ENCODE results near the gene HMHB1.
"Not testable (repeated sequence)": the region's sequence is repeated elsewhere in the genome, so short reads cannot be mapped to it uniquely, and the experiment has no call there.

The HMHB1 gene

GRCh38 chr5:143805861-143806260, 6.1 kb upstream of the HMHB1 start:
- no peak for DNase-seq

- no peak for DNase-seq
Measured at GRCh38 chr5:143806579-143806978, 5.4 kb upstream of the HMHB1 start.

GRCh38 chr5:143807401-143807800, 4.6 kb upstream of the HMHB1 start:
- no peak for DNase-seq

- not testable (repeated sequence) for DNase-seq
Measured at GRCh38 chr5:143816370-143816769, 4.4 kb downstream of the HMHB1 start.

- no peak for DNase-seq
Measured at GRCh38 chr5:143819716-143820115, 7.8 kb downstream of the HMHB1 start.

GRCh38 chr5:143820451-143820850, 8.5 kb downstream of the HMHB1 start:
- no peak for DNase-seq

GRCh38 chr5:143824851-143825720, 13.1 kb downstream of the HMHB1 start:
- peak; percentile 70 for DNase-seq

- no peak for DNase-seq
Measured at GRCh38 chr5:143826951-143827444, 15.0 kb downstream of the HMHB1 start.

- no peak for DNase-seq
Measured at GRCh38 chr5:143828710-143829109, 16.7 kb downstream of the HMHB1 start.

- DNase-seq, result no peak
Measured at GRCh38 chr5:143833177-143833576, 21.2 kb downstream of the HMHB1 start.

GRCh38 chr5:143835251-143835650, 23.3 kb downstream of the HMHB1 start:
- no peak for DNase-seq

GRCh38 chr5:143836161-143836725, 24.3 kb downstream of the HMHB1 start:
- DNase-seq, result peak; percentile 61

- DNase-seq, result peak; percentile 89
Measured at GRCh38 chr5:143837306-143837848, 25.4 kb downstream of the HMHB1 start.

- no peak for DNase-seq
Measured at GRCh38 chr5:143841446-143841845, 29.5 kb downstream of the HMHB1 start.

- no peak for DNase-seq
Measured at GRCh38 chr5:143842920-143843319, 31.0 kb downstream of the HMHB1 start.

GRCh38 chr5:143843461-143843860, 31.5 kb downstream of the HMHB1 start:
- DNase-seq, result no peak

GRCh38 chr5:143850050-143850683, 38.2 kb downstream of the HMHB1 start:
- DNase-seq, result no peak

GRCh38 chr5:143851383-143851782, 39.4 kb downstream of the HMHB1 start:
- DNase-seq, result no peak

GRCh38 chr5:143860211-143860610, 48.2 kb downstream of the HMHB1 start:
- no peak for DNase-seq

- DNase-seq, result no peak
Measured at GRCh38 chr5:143862271-143862670, 50.3 kb downstream of the HMHB1 start.

- no peak for DNase-seq
Measured at GRCh38 chr5:143865426-143866025, 53.6 kb downstream of the HMHB1 start.
